ENCODE data around the gene CADM2.

GRCh38 chr3:85298032-85298431 is 339.2 kb downstream of the CADM2 start:
- TF ChIP-seq EZH2 (IDR thresholded peaks at IDR 0.05) (no peak), POLR2AphosphoS5 (IDR thresholded peaks at IDR 0.05; ENCODE audit: borderline replicate concordance, low read depth, low read length) (no peak), FOXP2 (optimal IDR thresholded peaks at IDR 0.05; ENCODE audit: control extremely low read depth, extremely low read length, insufficient read depth) (no peak)

Data from SK-N-MC (cell line).